Endothelial cell of umbilical vein (primary cell): Measurements from ENCODE around the gene ZFHX2. TPM values are rescaled to one million over a fixed set of nuclear protein-coding genes. Genes with fewer than 3 reads are reported as not detected.

Experiments used
- BruUV-seq: library from RNA; stranded (reverse); fragments of 400-500 nt; replicated peaks from 2 replicates; lab custom pipeline; 2021; lab: Mats Ljungman, UMichigan
- CTCF ChIA-PET: fragments of 300-600, 350-600 bp; sonication (Branson Sonifier 250); formaldehyde crosslinking; loops from one replicate; lab custom pipeline; 2021; ENCODE audit warnings: antibody characterized with exemption, inconsistent platforms; lab: Charles Lee
- POLR2A ChIA-PET: fragments of 300-600, 350-600 bp; sonication (Branson Sonifier 250); formaldehyde crosslinking; loops from one replicate; lab custom pipeline; 2021; ENCODE audit warnings: antibody characterized with exemption, inconsistent platforms; lab: Charles Lee
- DNase-seq: peaks from one replicate; pipeline ENCODE4 v3.0.0-alpha.2; 2011; ENCODE audit warnings: low read depth, low spot score
- FAIRE-seq: peaks from 2 replicates; lab custom pipeline; 2011; peaks lifted over from hg19 to GRCh38; lab: Jason Lieb, UNC
- H2AFZ ChIP-seq: 2 replicates; pipeline ENCODE4 v1.6.0; 2012; ENCODE audit warnings: low read depth, low read length, control low read depth, inconsistent platforms
- H3K27ac ChIP-seq: 2 replicates; pipeline ENCODE4 v1.5.1; 2011; ENCODE audit warnings: low read depth, mild to moderate bottlenecking, control low read depth, low read length, moderate library complexity; ENCODE audit not compliant: insufficient read depth
- H3K27me3 ChIP-seq, 2 experiments: 2 replicates each; pipeline versions ENCODE4 v1.6.0 to v1.6.1; 2011; ENCODE audit warnings: low read length in 2 of 2, mixed read lengths in 1 of 2; ENCODE audit not compliant: control insufficient read depth in 2 of 2, insufficient read depth in 2 of 2
- H3K36me3 ChIP-seq, 2 experiments: 2 replicates in 1 of 2; 3 replicates in 1 of 2; pipeline ENCODE4 v1.5.1; 2011; ENCODE audit warnings: low read length in 2 of 2, mild to moderate bottlenecking in 1 of 2, moderate library complexity in 1 of 2; ENCODE audit not compliant: control insufficient read depth in 2 of 2, insufficient read depth in 2 of 2; ENCODE audit errors: extremely low read depth in 1 of 2
- H3K4me1 ChIP-seq: 3 replicates; pipeline ENCODE4 v1.5.1; 2011; ENCODE audit warnings: mild to moderate bottlenecking, low read length; ENCODE audit not compliant: control insufficient read depth, insufficient read depth; ENCODE audit errors: extremely low read depth
- H3K4me2 ChIP-seq: 2 replicates; pipeline ENCODE4 v1.6.1; 2011; ENCODE audit warnings: low read length, control low read depth, mixed read lengths; ENCODE audit not compliant: insufficient read depth
- H3K4me3 ChIP-seq, 3 experiments: fragments of 200-600 bp in 1 of 3; sonication (generic), shearing (Covaris generic) in 1 of 3; replicated peaks in 1 of 3; 2 replicates each; pipeline ENCODE4 v1.5.1; 2011 to 2016; ENCODE audit warnings: control low read depth in 3 of 3, low read length in 3 of 3, mild to moderate bottlenecking in 2 of 3, inconsistent platforms in 1 of 3, low read depth in 1 of 3, moderate library complexity in 1 of 3; ENCODE audit not compliant: insufficient read depth in 1 of 3
- H3K79me2 ChIP-seq: 2 replicates; pipeline ENCODE4 v1.6.0; 2012; ENCODE audit warnings: low read length, inconsistent platforms; ENCODE audit not compliant: control insufficient read depth, insufficient read depth
- H3K9ac ChIP-seq: replicated peaks from 2 replicates; pipeline ENCODE3; 2011; ENCODE audit warnings: low read length, control low read depth; ENCODE audit not compliant: insufficient read depth; ENCODE audit errors: extremely low read depth
- H3K9me1 ChIP-seq: replicated peaks from 3 replicates; pipeline ENCODE4 v1.6.0; 2011; ENCODE audit warnings: mild to moderate bottlenecking, low read length; ENCODE audit not compliant: control insufficient read depth, insufficient read depth; ENCODE audit errors: extremely low read depth
- H3K9me3 ChIP-seq: replicated peaks from 2 replicates; pipeline ENCODE4 v1.5.1; 2012; ENCODE audit warnings: low read length, inconsistent platforms; ENCODE audit not compliant: control insufficient read depth, insufficient read depth
- H4K20me1 ChIP-seq: replicated peaks from 2 replicates; pipeline ENCODE3; 2011; ENCODE audit warnings: mild to moderate bottlenecking, low read length; ENCODE audit not compliant: control insufficient read depth, insufficient read depth; ENCODE audit errors: extremely low read depth
- CTCF ChIP-seq, 2 donors: IDR thresholded peaks; 1 replicate in 1 of 2; 2 replicates in 1 of 2; pipeline ENCODE4 v1.5.1; 2011; ENCODE audit warnings: low read length in 2 of 2, mild to moderate bottlenecking in 2 of 2, moderate library complexity in 2 of 2, control low read depth in 1 of 2, inconsistent platforms in 1 of 2, low read depth in 1 of 2; ENCODE audit not compliant: insufficient read depth in 1 of 2; ENCODE audit errors: extremely low read depth in 1 of 2
- EZH2 ChIP-seq: IDR thresholded peaks from 2 replicates; pipeline ENCODE4 v1.6.1; 2012; ENCODE audit warnings: borderline replicate concordance, low read depth, mild to moderate bottlenecking, moderate library complexity, low read length, inconsistent platforms; ENCODE audit not compliant: severe bottlenecking
- FOS ChIP-seq: IDR thresholded peaks from 2 replicates; pipeline ENCODE4 v1.6.1; 2011; ENCODE audit warnings: mild to moderate bottlenecking, low read length, moderate library complexity, borderline replicate concordance; ENCODE audit not compliant: insufficient read depth
- GATA2 ChIP-seq: IDR thresholded peaks from 2 replicates; pipeline ENCODE4 v1.7.0; 2011; ENCODE audit warnings: low read depth, mild to moderate bottlenecking, moderate library complexity, mixed read lengths, low read length; ENCODE audit not compliant: insufficient read length, insufficient read depth
- JUN ChIP-seq: IDR thresholded peaks from 2 replicates; pipeline ENCODE4 v1.6.1; 2011; ENCODE audit warnings: borderline replicate concordance, low read depth; ENCODE audit not compliant: insufficient read length, insufficient read depth
- MYC ChIP-seq: IDR thresholded peaks from one replicate; pipeline ENCODE4 v1.6.1; 2011; ENCODE audit warnings: mild to moderate bottlenecking, low read depth, low read length
- POLR2A ChIP-seq: IDR thresholded peaks from 2 replicates; pipeline ENCODE4 v1.6.1; 2012; ENCODE audit warnings: low read depth, mild to moderate bottlenecking, control low read depth, low read length
- POLR2AphosphoS5 ChIP-seq: IDR thresholded peaks from 2 replicates; pipeline ENCODE4 v1.6.1; 2012; ENCODE audit warnings: low read depth, mild to moderate bottlenecking, control low read depth, low read length, moderate library complexity; ENCODE audit not compliant: insufficient read depth
- dilution Hi-C: fragments of 300-500 bp; cut with MboI; formaldehyde crosslinking; loops from one replicate; pipeline ENCODE4 v1.15.0; 2019; ENCODE audit warnings: low sequenced_read_pairs; ENCODE audit not compliant: extremely low pct_ligation_motif_present
- intact Hi-C: fragments of 100-400 bp; cut with micrococcal nuclease; formaldehyde crosslinking; loops from one replicate; pipeline ENCODE4 v1.10.0; 2022
- polyA plus RNA-seq, 4 experiments: library from polyadenylated mRNA; depleted of rRNA in 3 of 4; stranded (reverse) in 3 of 4; unstranded in 1 of 4; fragments of >200 nt; gene quantifications; 2 replicates each; pipeline versions ENCODE4 v1.2.1 to v1.2.3, GENCODE V29; 2011 to 2012; ENCODE audit warnings: missing spikeins in 1 of 4
- total RNA-seq: library from RNA; stranded (reverse); gene quantifications from 2 replicates; pipeline ENCODE4 v1.2.3, GENCODE V29; 2021
- TF ChIP-seq, protein P1 (sequence below): IDR thresholded peaks from 2 replicates; pipeline ENCODE4 v1.6.1; 2011; ENCODE audit not compliant: insufficient read depth, insufficient read length

The ZFHX2 gene
- total and polyA plus RNA-seq, 2 donors (not counting 3 experiments of a cell fraction or from before 2014, with no cell fraction given): 0.25 to 2.3 TPM

- DNase-seq: no peak
- FAIRE-seq: no peak
- BruUV-seq: no TSS peak
- dilution Hi-C loops: no loop called here
- TF ChIP-seq MYC: no peak
- TF ChIP-seq FOS: no peak
- TF ChIP-seq CTCF (IDR thresholded peaks at IDR 0.05; ENCODE audit: extremely low read depth in 1 of 2, insufficient read depth in 1 of 2, low read depth in 1 of 2, low read length in 2 of 2): no peak
- TF ChIP-seq, protein P1, sequence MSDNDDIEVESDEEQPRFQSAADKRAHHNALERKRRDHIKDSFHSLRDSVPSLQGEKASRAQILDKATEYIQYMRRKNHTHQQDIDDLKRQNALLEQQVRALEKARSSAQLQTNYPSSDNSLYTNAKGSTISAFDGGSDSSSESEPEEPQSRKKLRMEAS: no peak
- TF ChIP-seq GATA2: no peak
- no peak for TF ChIP-seq JUN
- TF ChIP-seq EZH2: no peak
- no peak for TF ChIP-seq POLR2AphosphoS5
- no peak for TF ChIP-seq POLR2A
- Histone ChIP-seq H4K20me1 (no peaks in the 10 kb centered on the region), H3K79me2 (no peaks in the 10 kb centered on the region), H3K9ac (no peak overlapping the region), H3K27ac (no peak overlapping the region), H3K4me1 (no peaks in the 10 kb centered on the region), H3K4me3 (no peak overlapping the region), H3K9me3 (no peaks in the 10 kb centered on the region), H2AFZ (no peak overlapping the region), H3K4me2 (no peak overlapping the region), H3K36me3 (no peaks in the 10 kb centered on the region), H3K27me3 (no peaks in the 10 kb centered on the region), H3K9me1 (no peaks in the 10 kb centered on the region)
- ChIA-PET CTCF (no interaction called here), POLR2A (no interaction called here)
- intact Hi-C loops: no loop called here
These were observed 17.7 kb downstream of the ZFHX2 start for GRCh38 chr14:23533652-23534435.
